Caco-2 (cell line): ENCODE results near the gene ACOXL. TPM values are rescaled to one million over a fixed set of nuclear protein-coding genes. Genes with fewer than 3 reads are reported as not detected.

ENCODE experiments used
- BruUV-seq: library from RNA; stranded (reverse); fragments of 400-500 nt; replicated peaks from 2 replicates; lab custom pipeline; 2021; lab: Mats Ljungman, UMichigan
- CTCF ChIA-PET: fragments of 300-600 bp; sonication (Branson Sonifier 250); formaldehyde crosslinking; loops from one replicate; lab custom pipeline; 2022; ENCODE audit warnings: antibody characterized with exemption; lab: Charles Lee
- POLR2A ChIA-PET: fragments of 300-600 bp; sonication (Branson Sonifier 250); formaldehyde crosslinking; loops from one replicate; lab custom pipeline; 2022; ENCODE audit warnings: antibody characterized with exemption; lab: Charles Lee
- DNase-seq, 2 experiments: peaks; one replicate each; pipeline versions ENCODE4 v3.0.0 to v3.0.0-alpha.2; 2020 to 2022
- H3K27me3 ChIP-seq: replicated peaks from 2 replicates; pipeline ENCODE4 v1.6.0; 2011; ENCODE audit warnings: low read length; ENCODE audit not compliant: control insufficient read depth, insufficient read depth
- H3K36me3 ChIP-seq: 2 replicates; pipeline ENCODE4 v1.5.1; 2011; ENCODE audit warnings: low read length; ENCODE audit not compliant: control insufficient read depth, insufficient read depth
- H3K4me1 ChIP-seq: fragments of 250-450 bp; sonication (Bioruptor Pico); 2 replicates; pipeline ENCODE4 v1.5.1; 2020; ENCODE audit warnings: mild to moderate bottlenecking
- H3K4me3 ChIP-seq: 2 replicates; pipeline ENCODE4 v1.5.1; 2011; ENCODE audit warnings: low read depth, mild to moderate bottlenecking, control low read depth, low read length
- H3K9me3 ChIP-seq: fragments of 250-450 bp; sonication (Bioruptor Pico); 2 replicates; pipeline ENCODE4 v1.5.1; 2020; ENCODE audit warnings: mild to moderate bottlenecking, moderate library complexity
- H3K27ac Mint-ChIP-seq: one replicate; pipeline ENCODE4 v1.8.0; 2022; ENCODE audit warnings: mixed read lengths; ENCODE audit not compliant: unreplicated experiment
- H3K27me3 Mint-ChIP-seq: one replicate; pipeline ENCODE4 v1.8.0; 2022; ENCODE audit warnings: mixed read lengths; ENCODE audit not compliant: insufficient read depth, unreplicated experiment
- H3K36me3 Mint-ChIP-seq: one replicate; pipeline ENCODE4 v1.8.0; 2022; ENCODE audit warnings: mild to moderate bottlenecking, mixed read lengths; ENCODE audit not compliant: insufficient read depth, unreplicated experiment
- H3K4me1 Mint-ChIP-seq: one replicate; pipeline ENCODE4 v1.8.0; 2022; ENCODE audit warnings: low read depth, mixed read lengths; ENCODE audit not compliant: unreplicated experiment
- H3K4me3 Mint-ChIP-seq: one replicate; pipeline ENCODE4 v1.8.0; 2022; ENCODE audit warnings: mild to moderate bottlenecking, moderate library complexity, mixed read lengths; ENCODE audit not compliant: unreplicated experiment
- H3K9me3 Mint-ChIP-seq: one replicate; pipeline ENCODE4 v1.8.0; 2022; ENCODE audit warnings: mixed read lengths; ENCODE audit not compliant: unreplicated experiment
- CTCF ChIP-seq, 2 experiments: fragments of 200-600 bp in 1 of 2; IDR thresholded peaks; 1 replicate in 1 of 2; 2 replicates in 1 of 2; pipeline versions ENCODE4 v1.5.1 to v1.8.0; 2011 to 2022; ENCODE audit warnings: antibody characterized with exemption in 1 of 2, control low read depth in 1 of 2, inconsistent platforms in 1 of 2, low read depth in 1 of 2, low read length in 1 of 2, mild to moderate bottlenecking in 1 of 2, moderate library complexity in 1 of 2; ENCODE audit not compliant: insufficient read depth in 1 of 2, severe bottlenecking in 1 of 2, unreplicated experiment in 1 of 2
- intact Hi-C: fragments of 100-400 bp; cut with micrococcal nuclease; formaldehyde crosslinking; loops from one replicate; pipeline ENCODE4 v1.10.0; 2022; ENCODE audit not compliant: unreplicated experiment
- total RNA-seq: library from RNA; stranded (reverse); gene quantifications from 2 replicates; pipeline ENCODE4 v1.2.3, GENCODE V29; 2022

The ACOXL gene
- total RNA-seq, 1 experiment from 2014 or later = 2.6 TPM

GRCh38 chr2:111106706-111107105 lies 374.3 kb downstream of the ACOXL start:
- no peaks in the 10 kb centered on the region for H3K4me1 ChIP-seq
- H3K4me3 ChIP-seq = no peak overlapping the region
- H3K36me3 ChIP-seq = no peaks in the 10 kb centered on the region
- no peak for TF ChIP-seq CTCF (IDR thresholded peaks at IDR 0.05; ENCODE audit: insufficient read depth in 1 of 2, low read depth in 1 of 2, low read length in 1 of 2, severe bottlenecking in 1 of 2, unreplicated experiment in 1 of 2)
- peaks cover 7% of the 10 kb centered on the region for H3K27me3 Mint-ChIP-seq
- DNase-seq = no peak
- no peaks in the 10 kb centered on the region for H3K9me3 Mint-ChIP-seq
- no peaks in the 10 kb centered on the region for H3K27me3 ChIP-seq
- no peaks in the 10 kb centered on the region for H3K9me3 ChIP-seq
- ChIA-PET POLR2A (no interaction called here), CTCF (no interaction called here)
- intact Hi-C loops = no loop called here
- H3K36me3 Mint-ChIP-seq = no peaks in the 10 kb centered on the region
- H3K4me3 Mint-ChIP-seq = no peak overlapping the region
- H3K4me1 Mint-ChIP-seq = no peaks in the 10 kb centered on the region
- no peak overlapping the region for H3K27ac Mint-ChIP-seq
- no TSS peak for BruUV-seq

- H3K4me3 ChIP-seq = no peak overlapping the region
- CTCF ChIA-PET = no interaction called here
- no peaks in the 10 kb centered on the region for H3K36me3 Mint-ChIP-seq
- no peaks in the 10 kb centered on the region for H3K9me3 Mint-ChIP-seq
- H3K36me3 ChIP-seq = no peaks in the 10 kb centered on the region
- no peaks in the 10 kb centered on the region for H3K9me3 ChIP-seq
- no peaks in the 10 kb centered on the region for H3K4me1 ChIP-seq
- H3K27me3 Mint-ChIP-seq = peaks cover 7% of the 10 kb centered on the region
- no TSS peak for BruUV-seq
- no peaks in the 10 kb centered on the region for H3K4me1 Mint-ChIP-seq
- intact Hi-C loops = no loop called here
- H3K27ac Mint-ChIP-seq = no peak overlapping the region
- POLR2A ChIA-PET = no interaction called here
- no peak for DNase-seq
- H3K27me3 ChIP-seq = no peaks in the 10 kb centered on the region
- no peak for TF ChIP-seq CTCF (IDR thresholded peaks at IDR 0.05; ENCODE audit: insufficient read depth in 1 of 2, low read depth in 1 of 2, low read length in 1 of 2, severe bottlenecking in 1 of 2, unreplicated experiment in 1 of 2)
- H3K4me3 Mint-ChIP-seq = no peak overlapping the region
Measured at GRCh38 chr2:111108745-111109271, 376.4 kb downstream of the ACOXL start.

GRCh38 chr2:111111101-111111755 lies 378.9 kb downstream of the ACOXL start:
- Histone ChIP-seq H3K9me3 (no peaks in the 10 kb centered on the region), H3K4me3 (no peak overlapping the region), H3K36me3 (no peaks in the 10 kb centered on the region), H3K4me1 (no peaks in the 10 kb centered on the region), H3K27me3 (no peaks in the 10 kb centered on the region)
- Mint-ChIP-seq H3K27me3 (peaks cover 1% of the 10 kb centered on the region), H3K4me3 (no peak overlapping the region), H3K27ac (no peak overlapping the region), H3K9me3 (no peaks in the 10 kb centered on the region), H3K36me3 (no peaks in the 10 kb centered on the region), H3K4me1 (no peaks in the 10 kb centered on the region)
- BruUV-seq = no TSS peak
- no peak for TF ChIP-seq CTCF (IDR thresholded peaks at IDR 0.05; ENCODE audit: insufficient read depth in 1 of 2, low read depth in 1 of 2, low read length in 1 of 2, severe bottlenecking in 1 of 2, unreplicated experiment in 1 of 2)
- intact Hi-C loops = no loop called here
- no peak for DNase-seq
- ChIA-PET POLR2A (no interaction called here), CTCF (no interaction called here)
